ENCODE measurements around the gene LPAR4.

DNA sequence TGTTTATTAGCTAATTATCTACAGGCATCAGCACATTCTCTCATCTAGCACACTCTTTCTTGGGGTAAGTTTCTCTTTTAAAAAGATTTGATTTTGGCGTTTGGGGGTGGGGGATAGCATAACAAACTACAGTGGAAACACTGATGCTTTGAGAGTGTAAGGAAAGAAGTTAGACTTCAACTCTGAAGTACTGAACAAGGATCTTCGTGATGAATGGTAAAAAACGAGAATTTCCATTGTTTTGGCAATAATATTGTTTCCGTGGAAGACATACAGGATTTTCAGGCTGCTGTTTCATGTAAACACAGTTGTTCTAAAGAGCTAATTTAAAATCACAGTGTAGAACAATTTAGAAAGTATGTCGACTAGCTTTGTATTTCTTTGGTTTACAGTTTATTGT, 451 bp downstream of the LPAR4 start:
- TF ChIP-seq YY1 (IDR thresholded peaks at IDR 0.05; ENCODE audit: extremely low read depth, insufficient replicate concordance, low read depth, low read length) (no peak), POLR2A (IDR thresholded peaks at IDR 0.05; ENCODE audit: borderline replicate concordance, extremely low read depth, insufficient read depth, insufficient read length) (no peak), EZH2 (IDR thresholded peaks at IDR 0.05) (no peak)
- TF ChIP-seq, protein P1, sequence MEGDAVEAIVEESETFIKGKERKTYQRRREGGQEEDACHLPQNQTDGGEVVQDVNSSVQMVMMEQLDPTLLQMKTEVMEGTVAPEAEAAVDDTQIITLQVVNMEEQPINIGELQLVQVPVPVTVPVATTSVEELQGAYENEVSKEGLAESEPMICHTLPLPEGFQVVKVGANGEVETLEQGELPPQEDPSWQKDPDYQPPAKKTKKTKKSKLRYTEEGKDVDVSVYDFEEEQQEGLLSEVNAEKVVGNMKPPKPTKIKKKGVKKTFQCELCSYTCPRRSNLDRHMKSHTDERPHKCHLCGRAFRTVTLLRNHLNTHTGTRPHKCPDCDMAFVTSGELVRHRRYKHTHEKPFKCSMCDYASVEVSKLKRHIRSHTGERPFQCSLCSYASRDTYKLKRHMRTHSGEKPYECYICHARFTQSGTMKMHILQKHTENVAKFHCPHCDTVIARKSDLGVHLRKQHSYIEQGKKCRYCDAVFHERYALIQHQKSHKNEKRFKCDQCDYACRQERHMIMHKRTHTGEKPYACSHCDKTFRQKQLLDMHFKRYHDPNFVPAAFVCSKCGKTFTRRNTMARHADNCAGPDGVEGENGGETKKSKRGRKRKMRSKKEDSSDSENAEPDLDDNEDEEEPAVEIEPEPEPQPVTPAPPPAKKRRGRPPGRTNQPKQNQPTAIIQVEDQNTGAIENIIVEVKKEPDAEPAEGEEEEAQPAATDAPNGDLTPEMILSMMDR (IDR thresholded peaks at IDR 0.05 in 2 of 3, conservative IDR thresholded peaks at IDR 0.05 in 1 of 3; ENCODE audit: borderline replicate concordance in 1 of 3, insufficient read depth in 1 of 3, low read depth in 2 of 3, low read length in 2 of 3): no peak
